HG02610 (cell line): ENCODE measurements around the gene TPX2.

Experiments
- ATAC-seq: cut with Tn5 transposase; IDR thresholded peaks from one replicate; pipeline ENCODE4 v1.9.1; 2021; ENCODE audit warnings: mild to moderate bottlenecking, moderate library complexity; ENCODE audit not compliant: unreplicated experiment

The TPX2 gene, protein sequence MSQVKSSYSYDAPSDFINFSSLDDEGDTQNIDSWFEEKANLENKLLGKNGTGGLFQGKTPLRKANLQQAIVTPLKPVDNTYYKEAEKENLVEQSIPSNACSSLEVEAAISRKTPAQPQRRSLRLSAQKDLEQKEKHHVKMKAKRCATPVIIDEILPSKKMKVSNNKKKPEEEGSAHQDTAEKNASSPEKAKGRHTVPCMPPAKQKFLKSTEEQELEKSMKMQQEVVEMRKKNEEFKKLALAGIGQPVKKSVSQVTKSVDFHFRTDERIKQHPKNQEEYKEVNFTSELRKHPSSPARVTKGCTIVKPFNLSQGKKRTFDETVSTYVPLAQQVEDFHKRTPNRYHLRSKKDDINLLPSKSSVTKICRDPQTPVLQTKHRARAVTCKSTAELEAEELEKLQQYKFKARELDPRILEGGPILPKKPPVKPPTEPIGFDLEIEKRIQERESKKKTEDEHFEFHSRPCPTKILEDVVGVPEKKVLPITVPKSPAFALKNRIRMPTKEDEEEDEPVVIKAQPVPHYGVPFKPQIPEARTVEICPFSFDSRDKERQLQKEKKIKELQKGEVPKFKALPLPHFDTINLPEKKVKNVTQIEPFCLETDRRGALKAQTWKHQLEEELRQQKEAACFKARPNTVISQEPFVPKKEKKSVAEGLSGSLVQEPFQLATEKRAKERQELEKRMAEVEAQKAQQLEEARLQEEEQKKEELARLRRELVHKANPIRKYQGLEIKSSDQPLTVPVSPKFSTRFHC

GRCh38 chr20:31738729-31739549 lies at the start of gene TPX2:
Gene TPX2, plus strand, starts transcription at chr20:31739290. Its CDS starts 18,187 bp downstream, at chr20:31757477.
- peak; percentile 97 for ATAC-seq

DNA sequence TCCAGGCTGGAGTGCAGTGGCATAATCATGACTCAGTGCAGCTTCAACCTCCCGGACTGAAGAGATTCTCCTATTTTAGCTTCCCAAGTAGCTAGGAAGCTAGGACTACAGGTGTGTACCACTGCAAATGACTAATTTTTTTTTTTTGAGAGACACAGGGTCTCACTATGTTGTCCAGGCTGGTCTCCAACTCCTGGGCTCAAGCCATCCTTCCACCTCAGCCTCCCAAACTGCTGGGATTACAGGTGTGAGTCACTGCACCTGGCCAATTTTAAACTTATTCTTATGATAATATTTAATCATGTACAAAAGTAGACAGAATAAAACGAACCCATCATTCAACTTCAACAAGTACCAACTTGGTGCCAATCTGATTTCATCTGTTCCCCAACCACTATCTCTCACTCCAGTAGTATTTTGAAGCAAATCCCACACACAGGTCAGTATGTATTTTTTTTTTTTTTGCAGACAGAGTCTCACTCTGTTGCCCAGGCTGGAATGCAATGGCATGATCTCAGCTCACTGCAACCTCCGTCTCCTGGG lies 48.9 kb upstream of the TPX2 start:
- no peak for ATAC-seq

GRCh38 chr20:31691646-31692275 lies 47.3 kb upstream of the TPX2 start:
- no peak for ATAC-seq

GRCh38 chr20:31693402-31693801 lies 45.7 kb upstream of the TPX2 start:
- no peak for ATAC-seq

- no peak for ATAC-seq
These were observed 45.0 kb upstream of the TPX2 start for GRCh38 chr20:31693987-31694661.

DNA sequence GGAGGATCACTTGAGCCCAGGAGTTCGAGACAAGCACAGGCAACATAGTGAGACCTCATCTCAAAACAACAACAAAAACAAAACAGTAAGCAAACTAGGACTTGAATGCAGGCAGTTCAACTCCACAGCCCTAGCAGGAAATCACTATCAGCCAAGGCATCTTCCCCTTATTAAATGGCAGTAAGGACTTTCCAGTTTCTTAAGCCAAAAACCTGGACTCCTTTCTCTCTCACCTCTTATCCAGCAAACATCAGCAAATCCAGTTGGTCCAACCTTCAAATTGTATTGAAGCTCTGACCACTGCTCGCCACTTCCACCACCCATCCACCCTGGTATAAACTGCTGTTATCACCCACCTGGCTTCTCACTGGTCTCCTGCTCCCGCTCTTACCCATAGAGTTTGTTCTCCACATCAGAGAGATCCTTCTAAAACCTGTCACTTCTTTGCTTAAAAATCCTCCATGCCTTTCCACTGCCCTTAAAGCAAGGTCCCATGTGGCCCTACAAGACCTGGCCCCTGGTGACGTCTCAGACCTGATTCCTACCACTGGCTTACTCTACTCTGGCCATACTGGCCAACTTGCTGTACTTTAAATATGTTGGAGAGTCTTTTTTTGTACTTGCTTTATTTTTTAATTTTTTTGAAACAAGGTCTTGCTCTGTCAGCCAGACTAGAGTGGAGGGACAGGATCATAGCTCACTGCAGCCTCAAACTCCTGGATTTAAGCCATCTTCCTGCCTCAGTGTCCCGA lies 44.1 kb upstream of the TPX2 start:
- no peak for ATAC-seq

GRCh38 chr20:31695849-31696804 lies 43.0 kb upstream of the TPX2 start:
- ATAC-seq: no peak

DNA sequence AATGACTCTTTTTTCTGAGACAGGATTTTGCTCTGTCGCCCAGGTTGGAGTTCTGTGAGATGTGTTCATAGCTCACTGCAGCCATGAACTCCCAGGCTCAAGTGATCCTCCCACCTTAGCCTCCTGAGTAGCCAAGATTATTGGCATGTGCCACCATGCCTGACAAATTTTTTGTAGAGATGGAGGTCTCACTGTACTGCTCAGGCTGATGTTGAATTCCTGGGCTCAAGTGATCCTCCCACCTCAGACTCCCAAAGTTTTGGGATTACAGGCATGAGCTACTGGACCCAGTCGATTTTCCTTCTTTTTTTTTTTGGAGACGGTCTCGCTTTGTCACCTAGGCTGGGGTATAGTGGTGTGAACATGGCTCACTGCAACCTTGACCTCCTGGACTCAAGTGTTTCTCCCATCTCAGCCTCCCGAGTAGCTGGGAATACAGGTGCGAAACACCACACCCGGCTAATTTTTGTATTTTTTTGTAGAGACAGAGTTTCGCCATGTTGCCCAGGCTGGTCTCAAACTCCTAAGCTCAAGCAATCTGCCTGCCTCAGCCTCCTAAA lies 40.8 kb upstream of the TPX2 start:
- ATAC-seq: no peak

DNA sequence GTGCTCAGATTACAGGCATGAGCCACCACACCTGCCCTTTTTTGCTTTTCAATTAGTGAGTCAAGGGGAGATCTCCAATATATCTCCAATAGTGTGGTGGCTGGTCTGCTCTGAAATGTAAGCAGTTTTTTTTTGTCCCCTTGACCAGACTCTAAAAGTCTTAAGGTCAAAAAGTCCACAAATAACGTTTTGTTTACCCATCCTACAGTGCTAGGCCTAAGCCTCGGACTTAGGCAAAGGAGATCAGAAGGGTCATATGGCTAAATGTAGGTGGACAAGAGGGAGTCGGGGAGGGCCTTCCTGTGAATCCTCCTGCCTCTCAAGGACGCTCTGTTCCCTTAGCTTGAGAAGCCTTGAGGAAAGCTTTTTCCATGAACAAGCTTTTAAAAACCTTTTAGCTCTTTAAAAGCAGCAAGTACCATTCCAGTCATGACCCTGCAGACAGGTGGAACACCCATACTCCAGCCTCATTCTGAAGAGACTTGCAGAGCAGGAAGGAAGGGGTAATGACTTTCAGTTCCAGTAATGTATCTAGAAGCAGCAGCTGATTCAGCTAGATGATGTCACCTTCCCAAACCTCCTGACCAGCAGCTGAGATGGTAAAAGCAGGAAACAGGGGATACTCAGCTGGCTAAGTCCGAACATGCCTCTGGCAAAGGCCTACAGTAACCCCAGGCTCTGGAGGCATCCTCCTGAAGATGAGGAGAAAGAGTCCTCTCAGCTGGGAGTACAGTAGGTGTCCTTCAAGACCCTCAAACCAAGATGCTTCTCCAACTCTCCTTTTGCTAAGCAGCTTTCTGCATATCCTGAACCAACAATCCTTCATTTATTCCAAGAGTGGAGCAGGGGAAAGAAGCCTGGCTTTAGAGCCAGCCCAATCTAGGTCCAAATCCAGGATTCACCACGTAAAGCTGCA lies 40.0 kb upstream of the TPX2 start:
- ATAC-seq: peak; percentile 96

- ATAC-seq: no peak
These were observed 39.0 kb upstream of the TPX2 start for GRCh38 chr20:31699801-31700728.

DNA sequence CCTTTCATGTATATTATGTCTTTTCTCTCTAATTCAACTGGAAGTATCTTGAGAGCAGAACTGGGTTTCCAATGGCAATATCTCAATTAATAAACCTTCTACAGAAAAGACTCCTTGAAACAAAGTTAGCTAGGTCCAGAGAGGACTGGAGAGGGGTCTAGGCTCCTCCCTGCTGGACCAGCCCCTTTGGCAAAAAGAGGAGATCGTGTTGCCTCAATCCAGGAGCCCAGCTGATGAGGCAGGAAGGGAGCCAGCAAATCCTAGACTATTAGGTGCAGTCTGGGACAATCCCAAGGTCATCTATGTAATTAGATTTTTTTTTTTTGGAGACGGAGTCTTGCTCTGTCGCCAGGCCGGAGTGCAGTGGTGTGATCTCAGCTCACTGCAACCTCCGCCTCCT lies 38.3 kb upstream of the TPX2 start:
- no peak for ATAC-seq

GRCh38 chr20:31701591-31701990 lies 37.5 kb upstream of the TPX2 start:
- ATAC-seq: no peak

DNA sequence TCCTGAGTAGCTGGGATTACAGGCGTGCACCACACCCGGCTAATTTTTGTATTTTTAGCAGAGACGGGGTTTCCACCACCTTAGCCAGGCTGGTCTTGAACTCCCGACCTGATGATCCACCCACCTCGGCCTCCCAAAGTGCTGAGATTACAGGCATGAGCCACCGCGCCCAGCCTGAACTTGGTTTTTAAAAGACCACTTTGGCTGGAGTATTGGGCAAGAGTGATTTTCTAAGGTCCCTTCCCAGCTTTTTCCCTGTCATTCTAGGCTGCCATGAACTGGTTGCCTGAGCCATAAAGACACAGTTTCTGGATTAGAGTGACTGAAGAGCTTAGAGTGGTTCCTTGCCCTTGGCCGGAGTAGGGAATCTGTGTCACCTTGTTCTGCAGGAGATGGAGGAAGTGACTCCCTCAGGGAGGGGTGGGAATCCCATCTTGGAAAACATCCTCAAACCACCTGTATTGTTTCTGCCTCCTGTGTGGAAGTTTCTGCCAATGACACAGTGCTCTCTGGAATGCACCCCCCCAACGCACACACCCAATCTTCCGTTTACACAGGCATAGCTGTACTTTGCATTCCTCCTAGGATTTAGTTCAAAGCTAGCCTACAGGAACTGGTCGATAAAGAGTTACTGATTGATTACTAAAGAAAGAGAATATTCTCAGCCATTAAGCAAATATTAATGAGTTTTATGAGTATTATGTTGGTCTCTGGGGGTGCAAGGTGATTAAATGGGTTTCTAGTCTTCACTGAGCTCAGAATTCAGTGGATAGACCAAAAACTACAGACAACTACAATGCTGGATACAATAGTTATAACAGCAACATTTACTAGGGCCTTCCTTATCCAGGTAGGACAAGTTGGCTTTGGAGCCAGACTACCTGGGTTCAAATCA lies 34.6 kb upstream of the TPX2 start:
- no peak for ATAC-seq

DNA sequence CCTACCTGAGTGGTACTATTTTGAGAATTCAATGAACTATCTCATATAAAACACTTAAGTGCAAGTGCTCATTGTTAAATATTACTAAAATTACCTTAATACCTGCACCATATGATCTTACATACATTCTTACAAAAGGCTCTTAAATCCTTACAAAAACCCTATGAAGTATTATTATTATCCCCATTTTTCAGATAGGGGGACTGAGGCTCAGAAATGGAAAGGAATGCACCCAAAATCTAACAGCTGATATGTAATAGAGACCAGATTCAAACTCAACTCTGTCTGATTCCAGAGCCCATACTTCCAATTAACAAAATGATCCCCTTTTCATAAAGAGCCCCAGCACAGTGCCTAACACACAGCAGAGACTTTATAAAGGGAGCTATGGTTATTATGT lies 33.9 kb upstream of the TPX2 start:
- no peak for ATAC-seq
